ENCODE measurements around the gene FYB1. TPM values are rescaled to one million over a fixed set of nuclear protein-coding genes. Genes with fewer than 3 reads are reported as not detected.
"Not testable (repeated sequence)": the region's sequence is repeated elsewhere in the genome, so short reads cannot be mapped to it uniquely, and the experiment has no call there.

Gene FYB1
- not detected in 2 replicates for total RNA-seq (2014; rRNA removed; shearing (Covaris generic))

GRCh38 chr5:39219437-39219836 lies at the start of gene FYB1:
FYB1 (minus strand) TSS chr5:39219563; CDS start chr5:39202960, 16,603 bp downstream.
- peak; percentile 16 for DNase-seq (ENCODE audit: low read depth)

GRCh38 chr5:39267186-39267585 lies 47.8 kb upstream of the FYB1 start:
- DNase-seq (ENCODE audit: low read depth): no peak

- DNase-seq (ENCODE audit: low read depth): peak; percentile 34
Observed at GRCh38 chr5:39266442-39266841, 47.1 kb upstream of the FYB1 start.

GRCh38 chr5:39264528-39264927 lies 45.2 kb upstream of the FYB1 start:
- no peak for DNase-seq (ENCODE audit: low read depth)

GRCh38 chr5:39262981-39263380 lies 43.6 kb upstream of the FYB1 start:
- DNase-seq (ENCODE audit: low read depth): no peak

- no peak for DNase-seq (ENCODE audit: low read depth)
Observed at GRCh38 chr5:39260095-39260494, 40.7 kb upstream of the FYB1 start.

- no peak for DNase-seq (ENCODE audit: low read depth)
Observed at GRCh38 chr5:39257554-39257953, 38.2 kb upstream of the FYB1 start.

- DNase-seq (ENCODE audit: low read depth): peak; percentile 78
Observed at GRCh38 chr5:39256477-39257235, 37.3 kb upstream of the FYB1 start.

GRCh38 chr5:39255406-39255805 lies 36.0 kb upstream of the FYB1 start:
- no peak for DNase-seq (ENCODE audit: low read depth)

GRCh38 chr5:39254671-39255070 lies 35.3 kb upstream of the FYB1 start:
- DNase-seq (ENCODE audit: low read depth): no peak

- DNase-seq (ENCODE audit: low read depth): peak; percentile 7
Observed at GRCh38 chr5:39253196-39253595, 33.8 kb upstream of the FYB1 start.

GRCh38 chr5:39249564-39250274 lies 30.4 kb upstream of the FYB1 start:
- DNase-seq (ENCODE audit: low read depth): no peak

GRCh38 chr5:39249069-39249468 lies 29.7 kb upstream of the FYB1 start:
- no peak for DNase-seq (ENCODE audit: low read depth)

- no peak for DNase-seq (ENCODE audit: low read depth)
Observed at GRCh38 chr5:39240750-39241149, 21.4 kb upstream of the FYB1 start.

- DNase-seq (ENCODE audit: low read depth): no peak
Observed at GRCh38 chr5:39238366-39239105, 19.2 kb upstream of the FYB1 start.

- no peak for DNase-seq (ENCODE audit: low read depth)
Observed at GRCh38 chr5:39236718-39237117, 17.4 kb upstream of the FYB1 start.

- no peak for DNase-seq (ENCODE audit: low read depth)
Observed at GRCh38 chr5:39235648-39236047, 16.3 kb upstream of the FYB1 start.

GRCh38 chr5:39234494-39234893 lies 15.1 kb upstream of the FYB1 start:
- not testable (repeated sequence) for DNase-seq (ENCODE audit: low read depth)

- DNase-seq (ENCODE audit: low read depth): no peak
Observed at GRCh38 chr5:39233783-39234182, 14.4 kb upstream of the FYB1 start.

- DNase-seq (ENCODE audit: low read depth): peak; percentile 49
Observed at GRCh38 chr5:39231705-39232525, 12.6 kb upstream of the FYB1 start.

GRCh38 chr5:39228596-39228995 lies 9.2 kb upstream of the FYB1 start:
- DNase-seq (ENCODE audit: low read depth): no peak

- no peak for DNase-seq (ENCODE audit: low read depth)
Observed at GRCh38 chr5:39226558-39226957, 7.2 kb upstream of the FYB1 start.
